Activated CD8-positive, alpha-beta memory T cell treated with anti-CD3 and anti-CD28 coated beads for 1 hour (primary cell): Measurements from ENCODE around the gene DUSP11.
"Not testable (repeated sequence)": the region's sequence is repeated elsewhere in the genome, so short reads cannot be mapped to it uniquely, and the experiment has no call there.

ENCODE experiments used
- DNase-seq, 2 donors: peaks; one replicate each; pipeline ENCODE4 v3.0.0-alpha.2; 2020; ENCODE audit warnings: low read depth in 1 of 2; ENCODE audit errors: extremely low read depth in 1 of 2

The DUSP11 gene

GRCh38 chr2:73779467-73780236 lies at the start of gene DUSP11:
TSS of gene DUSP11 (minus strand) at chr2:73780103. CDS start at chr2:73779974, 129 bp downstream.
- DNase-seq, result peak; percentile 90 to 93

GRCh38 chr2:73828818-73829570 lies 49.1 kb upstream of the DUSP11 start, which contains the start of gene STAMBP:
TSS of gene STAMBP (plus strand) at chr2:73828961. CDS start at chr2:73830857, 1,896 bp downstream.
- DNase-seq, result peak; percentile 81 to 83

GRCh38 chr2:73828389-73828817 lies 48.5 kb upstream of the DUSP11 start:
- DNase-seq, result no peak

GRCh38 chr2:73827660-73828388 lies 47.9 kb upstream of the DUSP11 start:
- no peak for DNase-seq

- DNase-seq, result no peak
Measured at GRCh38 chr2:73827018-73827417, 47.1 kb upstream of the DUSP11 start.

GRCh38 chr2:73825408-73825807 lies 45.5 kb upstream of the DUSP11 start:
- no peak for DNase-seq

- no peak for DNase-seq
Measured at GRCh38 chr2:73823916-73824523, 44.1 kb upstream of the DUSP11 start.

GRCh38 chr2:73823416-73823815 lies 43.5 kb upstream of the DUSP11 start:
- DNase-seq, result no peak

- DNase-seq, result no peak
Measured at GRCh38 chr2:73822991-73823390, 43.1 kb upstream of the DUSP11 start.

- no peak for DNase-seq
Measured at GRCh38 chr2:73822276-73822675, 42.4 kb upstream of the DUSP11 start.

- no peak for DNase-seq
Measured at GRCh38 chr2:73821669-73822068, 41.8 kb upstream of the DUSP11 start.

- no peak for DNase-seq
Measured at GRCh38 chr2:73821227-73821626, 41.3 kb upstream of the DUSP11 start.

GRCh38 chr2:73818296-73818695 lies 38.4 kb upstream of the DUSP11 start:
- DNase-seq, result no peak

GRCh38 chr2:73812635-73813034 lies 32.7 kb upstream of the DUSP11 start:
- no peak for DNase-seq

- no peak for DNase-seq
Measured at GRCh38 chr2:73811878-73812277, 32.0 kb upstream of the DUSP11 start.

- not testable (repeated sequence) for DNase-seq
Measured at GRCh38 chr2:73783883-73784282, 4.0 kb upstream of the DUSP11 start, which contains the start of gene C2orf78. TSS of gene C2orf78 (plus strand) at chr2:73784183. CDS start at chr2:73784310, 127 bp downstream.

GRCh38 chr2:73783402-73783801 lies 3.5 kb upstream of the DUSP11 start:
- not testable (repeated sequence) for DNase-seq

- no peak for DNase-seq
Measured at GRCh38 chr2:73780237-73780582, 307 bp upstream of the DUSP11 start.

GRCh38 chr2:73778867-73779466 lies 936 bp downstream of the DUSP11 start:
- DNase-seq, result not testable (repeated sequence)

- DNase-seq, result no peak
Measured at GRCh38 chr2:73776869-73777519, 2.9 kb downstream of the DUSP11 start.
